Activated CD8-positive, alpha-beta T cell treated with anti-CD3 and anti-CD28 coated beads for 36 hours (primary cell): ENCODE results near the gene AGBL4. TPM values are rescaled to one million over a fixed set of nuclear protein-coding genes. Genes with fewer than 3 reads are reported as not detected.

Source experiments
- ATAC-seq: fragments of 200-7000 bp; cut with Tn5 transposase; one replicate; pipeline ENCODE4 v1.10.0; 2021; ENCODE audit warnings: mild to moderate bottlenecking, moderate library complexity
- CTCF ChIA-PET: fragments of 350-600 bp; sonication (Branson Sonifier 250); formaldehyde crosslinking; loops from one replicate; lab custom pipeline; 2021; ENCODE audit warnings: antibody characterized with exemption; lab: Charles Lee
- POLR2A ChIA-PET: fragments of 350-600 bp; sonication (Branson Sonifier 250); formaldehyde crosslinking; loops from one replicate; lab custom pipeline; 2021; ENCODE audit warnings: antibody characterized with exemption; lab: Charles Lee
- DNase-seq: peaks from one replicate; pipeline ENCODE4 v3.0.0-alpha.2; 2020
- H3K27ac Mint-ChIP-seq: one replicate; pipeline ENCODE4 v1.8.0; 2021; ENCODE audit warnings: mild to moderate bottlenecking, mixed read lengths
- H3K27me3 Mint-ChIP-seq: one replicate; pipeline ENCODE4 v1.8.0; 2021; ENCODE audit warnings: mixed read lengths
- H3K36me3 Mint-ChIP-seq: one replicate; pipeline ENCODE4 v1.8.0; 2021; ENCODE audit warnings: low read depth, mixed read lengths
- H3K4me1 Mint-ChIP-seq: one replicate; pipeline ENCODE4 v1.8.0; 2021; ENCODE audit warnings: low read depth, mixed read lengths
- H3K4me3 Mint-ChIP-seq: one replicate; pipeline ENCODE4 v1.8.0; 2021; ENCODE audit warnings: mild to moderate bottlenecking, moderate library complexity, mixed read lengths
- H3K9me3 Mint-ChIP-seq: one replicate; pipeline ENCODE4 v1.8.0; 2021; ENCODE audit warnings: mixed read lengths
- CTCF ChIP-seq: fragments of 200-600 bp; IDR thresholded peaks from one replicate; pipeline ENCODE4 v1.8.0; 2022; ENCODE audit warnings: antibody characterized with exemption, mild to moderate bottlenecking
- intact Hi-C: fragments of 100-400 bp; cut with micrococcal nuclease; formaldehyde crosslinking; loops from one replicate; pipeline ENCODE4 v1.10.0; 2022
- total RNA-seq, 2 experiments: library from RNA; stranded (reverse); gene quantifications; one replicate each; pipeline ENCODE4 v1.2.3, GENCODE V29; 2021

The AGBL4 gene
- total RNA-seq, 2 experiments from 2014 or later: 0.14 TPM; not detected in 1

- ChIA-PET CTCF (no interaction called here), POLR2A (interaction anchor here (1.1 kb wide), 1 partner anchor 54 kb away, joined by 3 read pairs; no protein-coding TSS in a partner anchor)
- no peak for TF ChIP-seq CTCF
- Mint-ChIP-seq H3K27me3 (no peaks in the 10 kb centered on the region), H3K36me3 (no peaks in the 10 kb centered on the region), H3K4me3 (no peak overlapping the region), H3K9me3 (no peaks in the 10 kb centered on the region), H3K4me1 (no peaks in the 10 kb centered on the region), H3K27ac (no peak overlapping the region)
- no peak for ATAC-seq
- intact Hi-C loops: no loop called here
- no peak for DNase-seq
Observed at GRCh38 chr1:48844187-48844586, 1179.6 kb downstream of the AGBL4 start.

GRCh38 chr1:48841966-48842365 is 1181.8 kb downstream of the AGBL4 start:
- intact Hi-C loops: no loop called here
- no peaks in the 10 kb centered on the region for H3K4me1 Mint-ChIP-seq
- H3K36me3 Mint-ChIP-seq: no peaks in the 10 kb centered on the region
- H3K27ac Mint-ChIP-seq: no peak overlapping the region
- no peak for TF ChIP-seq CTCF
- DNase-seq: no peak
- H3K9me3 Mint-ChIP-seq: no peaks in the 10 kb centered on the region
- ATAC-seq: no peak
- no peak overlapping the region for H3K4me3 Mint-ChIP-seq
- H3K27me3 Mint-ChIP-seq: peaks cover 2% of the 10 kb centered on the region
- ChIA-PET CTCF (no interaction called here), POLR2A (no interaction called here)

- no peaks in the 10 kb centered on the region for H3K4me1 Mint-ChIP-seq
- no peak for TF ChIP-seq CTCF
- intact Hi-C loops: no loop called here
- H3K9me3 Mint-ChIP-seq: no peaks in the 10 kb centered on the region
- DNase-seq (no peak), ATAC-seq (no peak)
- no peak overlapping the region for H3K4me3 Mint-ChIP-seq
- no peaks in the 10 kb centered on the region for H3K36me3 Mint-ChIP-seq
- ChIA-PET POLR2A (no interaction called here), CTCF (no interaction called here)
- no peak overlapping the region for H3K27ac Mint-ChIP-seq
- H3K27me3 Mint-ChIP-seq: peaks cover 2% of the 10 kb centered on the region
Observed at GRCh38 chr1:48841461-48841860, 1182.3 kb downstream of the AGBL4 start.

- ATAC-seq (no peak), DNase-seq (no peak)
- H3K4me1 Mint-ChIP-seq: no peaks in the 10 kb centered on the region
- no peak overlapping the region for H3K27ac Mint-ChIP-seq
- H3K27me3 Mint-ChIP-seq: peaks cover 12% of the 10 kb centered on the region
- no peaks in the 10 kb centered on the region for H3K36me3 Mint-ChIP-seq
- ChIA-PET CTCF (interaction anchor here (1.6 kb wide), 1 partner anchor 14 kb away, joined by 4 read pairs; no protein-coding TSS in a partner anchor), POLR2A (no interaction called here)
- no peak overlapping the region for H3K4me3 Mint-ChIP-seq
- intact Hi-C loops: no loop called here
- H3K9me3 Mint-ChIP-seq: no peaks in the 10 kb centered on the region
- no peak for TF ChIP-seq CTCF
Observed at GRCh38 chr1:48831120-48831978, 1192.4 kb downstream of the AGBL4 start.

- Mint-ChIP-seq H3K4me3 (no peak overlapping the region), H3K36me3 (no peaks in the 10 kb centered on the region), H3K27me3 (peaks cover 9% of the 10 kb centered on the region), H3K9me3 (no peaks in the 10 kb centered on the region), H3K4me1 (no peaks in the 10 kb centered on the region), H3K27ac (no peak overlapping the region)
- intact Hi-C loops: no loop called here
- ATAC-seq (no peak), DNase-seq (no peak)
- POLR2A ChIA-PET: no interaction called here
- TF ChIP-seq CTCF: no peak
- CTCF ChIA-PET: no interaction called here
Observed at GRCh38 chr1:48830715-48831114, 1193.0 kb downstream of the AGBL4 start.
